CD4-positive, alpha-beta T cell (primary cell): Measurements from ENCODE around the gene STARD13. TPM values are rescaled to one million over a fixed set of nuclear protein-coding genes. Genes with fewer than 3 reads are reported as not detected.
A peak's percentile ranks its signal among the peaks of the same experiment; 100 is the strongest.

ENCODE experiments used
- ATAC-seq: fragments of 200-7000 bp; cut with Tn5 transposase; one replicate; pipeline ENCODE4 v1.10.0; 2022; ENCODE audit warnings: mild to moderate bottlenecking; ENCODE audit not compliant: poor library complexity
- CTCF ChIA-PET: fragments of 350-600 bp; sonication (Branson Sonifier 250); formaldehyde crosslinking; loops from one replicate; lab custom pipeline; 2021; ENCODE audit warnings: antibody characterized with exemption, inconsistent platforms; lab: Charles Lee
- POLR2A ChIA-PET: fragments of 350-600 bp; sonication (Branson Sonifier 250); formaldehyde crosslinking; loops from one replicate; lab custom pipeline; 2021; ENCODE audit warnings: antibody characterized with exemption, inconsistent platforms; lab: Charles Lee
- DNase-seq, 14 experiments: peaks; one replicate each; pipeline ENCODE4 v3.0.0-alpha.2; 2013 to 2020; ENCODE audit warnings: mixed read lengths in 2 of 14
- H3K27ac ChIP-seq, 2 donors: one replicate each; pipeline versions ENCODE4 v1.5.1 to v1.7.0; 2013; ENCODE audit warnings: low read length in 2 of 2, low read depth in 1 of 2, mild to moderate bottlenecking in 1 of 2
- H3K27me3 ChIP-seq, 2 experiments: 1 replicate in 1 of 2; 2 replicates in 1 of 2; pipeline versions ENCODE4 v1.6.1 to v1.7.0; 2013; ENCODE audit warnings: low read length in 2 of 2, control low read depth in 1 of 2, mild to moderate bottlenecking in 1 of 2, moderate library complexity in 1 of 2; ENCODE audit not compliant: insufficient read depth in 2 of 2, control insufficient read depth in 1 of 2
- H3K36me3 ChIP-seq: one replicate; pipeline ENCODE4 v1.6.1; 2013; ENCODE audit warnings: low read length, control low read depth; ENCODE audit not compliant: insufficient read depth
- H3K4me1 ChIP-seq: one replicate; pipeline ENCODE4 v1.6.1; 2013; ENCODE audit warnings: low read length, control low read depth; ENCODE audit not compliant: insufficient read depth
- H3K4me3 ChIP-seq: one replicate; pipeline ENCODE4 v1.5.1; 2013; ENCODE audit warnings: mild to moderate bottlenecking, low read length, moderate library complexity
- H3K9me3 ChIP-seq, 2 experiments: 1 replicate in 1 of 2; 2 replicates in 1 of 2; pipeline versions ENCODE4 v1.6.1 to v1.7.0; 2013; ENCODE audit warnings: low read length in 2 of 2, mild to moderate bottlenecking in 2 of 2, control low read depth in 1 of 2, moderate library complexity in 1 of 2; ENCODE audit not compliant: control insufficient read depth in 1 of 2, insufficient read depth in 1 of 2
- H3K27ac Mint-ChIP-seq: one replicate; pipeline ENCODE4 v1.8.0; 2020; ENCODE audit warnings: mixed read lengths
- H3K27me3 Mint-ChIP-seq: one replicate; pipeline ENCODE4 v1.8.0; 2021; ENCODE audit warnings: mixed read lengths
- H3K36me3 Mint-ChIP-seq: one replicate; pipeline ENCODE4 v1.8.0; 2021; ENCODE audit warnings: low read depth, mixed read lengths
- H3K4me1 Mint-ChIP-seq: one replicate; pipeline ENCODE4 v1.8.0; 2021; ENCODE audit warnings: low read depth, mixed read lengths
- H3K4me3 Mint-ChIP-seq: one replicate; pipeline ENCODE4 v1.8.0; 2020; ENCODE audit warnings: mild to moderate bottlenecking, mixed read lengths
- H3K9me3 Mint-ChIP-seq: one replicate; pipeline ENCODE4 v1.8.0; 2020; ENCODE audit warnings: mixed read lengths
- CTCF ChIP-seq: fragments of 200-600 bp; IDR thresholded peaks from one replicate; pipeline ENCODE4 v1.8.0; 2022; ENCODE audit warnings: antibody characterized with exemption, mild to moderate bottlenecking
- intact Hi-C, 2 experiments: fragments of 100-400 bp; cut with DNase I in 1 of 2; cut with micrococcal nuclease in 1 of 2; formaldehyde crosslinking; loops; one replicate each; pipeline versions ENCODE4 v1.15.1 to v1.9.0; 2023 to 2025; cut with DNase I, micrococcal nuclease
- total RNA-seq, 174 experiments: library from RNA in 2 of 174; stranded (reverse) in 2 of 174; gene quantifications; one replicate each; pipeline ENCODE4 v1.2.3 and lab custom pipeline; 2021 to 2026

STARD13 gene
- total RNA-seq, 2 experiments from 2014 or later = not detected

GRCh38 chr13:33106656-33107360, 178.7 kb downstream of the STARD13 start:
- Mint-ChIP-seq H3K4me1 (no peaks in the 10 kb centered on the region), H3K4me3 (no peak overlapping the region), H3K9me3 (no peaks in the 10 kb centered on the region), H3K27ac (no peak overlapping the region), H3K27me3 (peaks cover 45% of the 10 kb centered on the region), H3K36me3 (no peaks in the 10 kb centered on the region)
- ATAC-seq (no peak), DNase-seq (no peak)
- Histone ChIP-seq H3K4me1 (no peaks in the 10 kb centered on the region), H3K27me3 (no peaks in the 10 kb centered on the region), H3K27ac (no peak overlapping the region), H3K9me3 (no peaks in the 10 kb centered on the region), H3K4me3 (no peak overlapping the region), H3K36me3 (no peaks in the 10 kb centered on the region)
- intact Hi-C loops = no loop called here
- POLR2A ChIA-PET = no interaction called here
- CTCF ChIA-PET = no interaction called here
- no peak for TF ChIP-seq CTCF

GRCh38 chr13:33105387-33106005, 180.1 kb downstream of the STARD13 start:
- no peak overlapping the region for H3K27ac ChIP-seq

GRCh38 chr13:33103457-33103856, 182.1 kb downstream of the STARD13 start:
- no peak overlapping the region for H3K27ac Mint-ChIP-seq
- peaks cover 1% of the 10 kb centered on the region for H3K9me3 Mint-ChIP-seq
- H3K4me1 ChIP-seq = no peaks in the 10 kb centered on the region
- POLR2A ChIA-PET = no interaction called here
- TF ChIP-seq CTCF = no peak
- H3K36me3 Mint-ChIP-seq = no peaks in the 10 kb centered on the region
- H3K4me3 ChIP-seq = no peak overlapping the region
- H3K27me3 ChIP-seq = peaks cover 0 to 1% of the 10 kb centered on the region in 2 experiments
- H3K4me1 Mint-ChIP-seq = no peaks in the 10 kb centered on the region
- H3K27ac ChIP-seq = no peak overlapping the region
- no peak for DNase-seq
- H3K27me3 Mint-ChIP-seq = peaks cover 46% of the 10 kb centered on the region
- H3K36me3 ChIP-seq = no peaks in the 10 kb centered on the region
- intact Hi-C loops = no loop called here
- CTCF ChIA-PET = no interaction called here
- no peak overlapping the region for H3K4me3 Mint-ChIP-seq
- H3K9me3 ChIP-seq = peaks cover 0 to 2% of the 10 kb centered on the region in 2 experiments
- ATAC-seq = no peak

More at GRCh38 chr13:33105387-33106005, 180.1 kb downstream of the STARD13 start:
- H3K36me3 Mint-ChIP-seq = no peaks in the 10 kb centered on the region
- ChIA-PET CTCF (no interaction called here), POLR2A (no interaction called here)
- DNase-seq (peak in 3 of 14 experiments; percentile 2 to 18 (median 18)), ATAC-seq (no peak)
- no peak overlapping the region for H3K4me3 Mint-ChIP-seq
- H3K4me3 ChIP-seq = no peak overlapping the region
- no peaks in the 10 kb centered on the region for H3K27me3 ChIP-seq
- no peaks in the 10 kb centered on the region for H3K9me3 ChIP-seq
- no peaks in the 10 kb centered on the region for H3K9me3 Mint-ChIP-seq
- TF ChIP-seq CTCF = no peak
- intact Hi-C loops = no loop called here
- H3K4me1 Mint-ChIP-seq = no peaks in the 10 kb centered on the region
- no peak overlapping the region for H3K27ac Mint-ChIP-seq
- no peaks in the 10 kb centered on the region for H3K4me1 ChIP-seq
- H3K27me3 Mint-ChIP-seq = peaks cover 42% of the 10 kb centered on the region
- no peaks in the 10 kb centered on the region for H3K36me3 ChIP-seq
